HG03280 (cell line): Measurements from ENCODE around the gene TMEM164.

Experiments used
- ATAC-seq: cut with Tn5 transposase; IDR thresholded peaks from one replicate; pipeline ENCODE4 v1.9.1; 2021; ENCODE audit warnings: mild to moderate bottlenecking, moderate library complexity; ENCODE audit not compliant: unreplicated experiment

TMEM164 gene

GRCh38 chrX:110036162-110037033 lies 33.5 kb downstream of the TMEM164 start:
- ATAC-seq: no peak

- no peak for ATAC-seq
Measured at GRCh38 chrX:110037178-110037577, 34.3 kb downstream of the TMEM164 start.

GRCh38 chrX:110038900-110039299 lies 36.0 kb downstream of the TMEM164 start:
- no peak for ATAC-seq

- no peak for ATAC-seq
Measured at GRCh38 chrX:110041980-110042379, 39.1 kb downstream of the TMEM164 start.

GRCh38 chrX:110042496-110042895 lies 39.6 kb downstream of the TMEM164 start:
- no peak for ATAC-seq

- ATAC-seq: no peak
Measured at GRCh38 chrX:110043506-110043905, 40.6 kb downstream of the TMEM164 start.

- ATAC-seq: no peak
Measured at GRCh38 chrX:110044346-110045249, 41.7 kb downstream of the TMEM164 start.

GRCh38 chrX:110045421-110045820 lies 42.5 kb downstream of the TMEM164 start:
- ATAC-seq: no peak

- no peak for ATAC-seq
Measured at GRCh38 chrX:110046001-110046400, 43.1 kb downstream of the TMEM164 start.

- no peak for ATAC-seq
Measured at GRCh38 chrX:110046971-110047370, 44.1 kb downstream of the TMEM164 start.

GRCh38 chrX:110049096-110049495 lies 46.2 kb downstream of the TMEM164 start:
- no peak for ATAC-seq

GRCh38 chrX:110050386-110050785 lies 47.5 kb downstream of the TMEM164 start:
- no peak for ATAC-seq

- no peak for ATAC-seq
Measured at GRCh38 chrX:110050901-110051300, 48.0 kb downstream of the TMEM164 start.

- no peak for ATAC-seq
Measured at GRCh38 chrX:110051559-110051958, 48.6 kb downstream of the TMEM164 start.

- ATAC-seq: no peak
Measured at GRCh38 chrX:110052303-110052702, 49.4 kb downstream of the TMEM164 start.

- ATAC-seq: no peak
Measured at GRCh38 chrX:110053453-110053852, 50.5 kb downstream of the TMEM164 start.

- ATAC-seq: no peak
Measured at GRCh38 chrX:110055616-110056015, 52.7 kb downstream of the TMEM164 start.

- no peak for ATAC-seq
Measured at GRCh38 chrX:110056419-110056818, 53.5 kb downstream of the TMEM164 start.

- no peak for ATAC-seq
Measured at GRCh38 chrX:110059410-110059809, 56.5 kb downstream of the TMEM164 start.

GRCh38 chrX:110060317-110060716 lies 57.4 kb downstream of the TMEM164 start:
- ATAC-seq: no peak

GRCh38 chrX:110060846-110061537 lies 58.1 kb downstream of the TMEM164 start:
- ATAC-seq: no peak
